Measurements from ENCODE around the gene CUEDC2.

Gene CUEDC2

DNA sequence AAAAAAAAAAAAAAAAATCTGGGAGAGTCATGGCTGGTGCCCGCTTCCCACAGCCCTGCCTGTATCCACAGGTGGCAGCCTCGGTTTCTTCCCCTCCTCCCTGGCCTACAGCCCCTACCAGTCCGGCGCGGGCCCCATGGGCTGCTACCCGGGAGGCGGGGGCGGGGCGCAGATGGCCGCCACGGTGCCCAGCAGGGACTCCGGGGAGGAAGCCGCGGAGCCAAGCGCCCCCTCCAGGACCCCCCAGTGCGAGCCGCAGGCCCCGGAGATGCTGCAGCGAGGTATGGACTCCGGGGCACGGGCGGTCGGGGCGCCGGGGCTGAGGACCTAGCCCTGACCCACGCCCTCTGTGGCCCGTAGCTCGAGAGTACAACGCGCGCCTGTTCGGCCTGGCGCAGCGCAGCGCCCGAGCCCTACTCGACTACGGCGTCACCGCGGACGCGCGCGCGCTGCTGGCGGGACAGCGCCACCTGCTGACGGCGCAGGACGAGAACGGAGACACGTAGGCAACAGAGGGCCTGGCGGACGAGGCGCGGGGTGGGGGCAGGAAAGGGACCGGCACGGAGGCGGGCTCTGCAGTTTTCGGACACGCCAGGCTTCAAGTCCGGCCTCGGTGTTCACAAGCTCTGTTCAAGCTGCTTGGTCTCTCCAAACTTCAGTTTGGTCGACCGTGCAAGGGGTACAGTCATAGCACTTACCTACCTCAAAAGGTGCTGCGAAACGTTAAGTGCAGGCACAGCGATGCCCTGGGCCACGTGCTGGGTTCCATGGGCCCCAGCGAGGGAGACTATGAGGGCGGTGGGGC, 33.0 kb downstream of the CUEDC2 start (continued):
- TF ChIP-seq ZNF341 (tag by site-specific recombination; IDR thresholded peaks at IDR 0.05; ENCODE audit: low read depth) (0 out of 2 replicates have a peak, but pooled peaks have one; percentile 19), ZNF394 (tag by site-specific recombination; IDR thresholded peaks at IDR 0.05; ENCODE audit: borderline replicate concordance) (peak; percentile 66; the same call in 1 of the 2 replicates)

DNA sequence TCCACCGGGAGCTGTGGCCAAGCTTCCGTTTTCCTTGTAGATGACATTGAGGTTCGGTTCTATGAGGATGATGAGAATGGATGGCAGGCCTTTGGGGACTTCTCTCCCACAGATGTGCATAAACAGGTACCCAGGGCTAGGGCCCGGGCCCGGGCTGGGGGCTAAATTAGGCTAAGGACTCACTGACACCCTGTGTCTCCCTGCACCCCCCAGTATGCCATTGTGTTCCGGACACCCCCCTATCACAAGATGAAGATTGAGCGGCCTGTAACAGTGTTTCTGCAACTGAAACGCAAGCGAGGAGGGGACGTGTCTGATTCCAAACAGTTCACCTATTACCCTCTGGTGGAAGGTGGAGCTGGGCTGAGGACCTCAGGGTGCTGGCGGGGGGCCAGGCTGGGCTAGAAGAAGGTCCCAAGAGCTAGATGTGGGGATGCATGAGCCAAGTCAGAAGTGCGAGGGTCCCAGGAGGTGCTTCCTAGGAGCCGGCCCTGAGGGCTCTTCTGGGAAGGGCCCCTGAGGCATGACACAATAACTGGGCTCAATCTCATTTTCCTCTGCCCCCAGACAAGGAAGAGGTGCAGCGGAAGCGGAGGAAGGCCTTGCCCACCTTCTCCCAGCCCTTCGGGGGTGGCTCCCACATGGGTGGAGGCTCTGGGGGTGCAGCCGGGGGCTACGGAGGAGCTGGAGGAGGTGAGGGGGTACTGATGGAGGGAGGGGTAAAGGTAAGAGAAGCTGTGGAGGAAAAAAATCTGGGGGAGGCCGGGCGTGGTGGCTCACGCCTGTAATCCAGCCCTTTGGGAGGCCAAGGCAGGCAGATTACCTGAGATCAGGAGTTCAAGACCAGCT, 34.0 kb downstream of the CUEDC2 start:
- TF ChIP-seq ZNF394 (tag by site-specific recombination; IDR thresholded peaks at IDR 0.05; ENCODE audit: borderline replicate concordance) = no peak
- no peak for TF ChIP-seq ZNF266 (tag by site-specific recombination; IDR thresholded peaks at IDR 0.05; ENCODE audit: low read depth)
- peak; percentile 73 for TF ChIP-seq ZFHX2 (tag by site-specific recombination; conservative IDR thresholded peaks at IDR 0.05)
- TF ChIP-seq EGR2 (tag by site-specific recombination; IDR thresholded peaks at IDR 0.05; ENCODE audit: low read depth) = peak; percentile 79
- TF ChIP-seq, protein P1, sequence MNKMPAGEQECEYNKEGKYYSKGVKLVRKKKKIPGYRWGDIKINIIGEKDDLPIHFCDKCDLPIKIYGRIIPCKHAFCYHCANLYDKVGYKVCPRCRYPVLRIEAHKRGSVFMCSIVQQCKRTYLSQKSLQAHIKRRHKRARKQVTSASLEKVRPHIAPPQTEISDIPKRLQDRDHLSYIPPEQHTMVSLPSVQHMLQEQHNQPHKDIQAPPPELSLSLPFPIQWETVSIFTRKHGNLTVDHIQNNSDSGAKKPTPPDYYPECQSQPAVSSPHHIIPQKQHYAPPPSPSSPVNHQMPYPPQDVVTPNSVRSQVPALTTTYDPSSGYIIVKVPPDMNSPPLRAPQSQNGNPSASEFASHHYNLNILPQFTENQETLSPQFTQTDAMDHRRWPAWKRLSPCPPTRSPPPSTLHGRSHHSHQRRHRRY (tag by site-specific recombination; IDR thresholded peaks at IDR 0.05) = no peak
- no peak overlapping the region for H3K27ac ChIP-seq (ENCODE audit: extremely low read depth, low read depth, low read length)
- H3K9me3 ChIP-seq (ENCODE audit: control insufficient read depth, insufficient read depth, low read depth, low read length) = no peaks in the 10 kb centered on the region
- ChIA-PET POLR2A (interaction anchor here (0.6 to 1.1 kb wide), 4 partner anchors 12 to 456 kb away, joined by 4 to 5 read pairs (median 4); partner anchors contain the start of gene CUEDC2), CTCF (interaction anchor here (0.8 to 5.7 kb wide), 19 partner anchors 8 to 228 kb away, joined by 3 to 60 read pairs (median 6); partner anchors contain the start of genes FBXL15 and GBF1)
- peaks cover 5% of the 10 kb centered on the region; the same call in 1 of the 2 replicates for H3K4me1 ChIP-seq (ENCODE audit: control insufficient read depth, insufficient read depth, low read length)
- no peak overlapping the region for H3K4me3 ChIP-seq (ENCODE audit: low read depth, low read length)
- H3K36me3 ChIP-seq (ENCODE audit: control insufficient read depth in 2 of 2, insufficient read depth in 1 of 2, low read length in 2 of 2) = peaks cover 0 to 24% of the 10 kb centered on the region in 2 experiments; a peak in 1 of 3 replicates

DNA sequence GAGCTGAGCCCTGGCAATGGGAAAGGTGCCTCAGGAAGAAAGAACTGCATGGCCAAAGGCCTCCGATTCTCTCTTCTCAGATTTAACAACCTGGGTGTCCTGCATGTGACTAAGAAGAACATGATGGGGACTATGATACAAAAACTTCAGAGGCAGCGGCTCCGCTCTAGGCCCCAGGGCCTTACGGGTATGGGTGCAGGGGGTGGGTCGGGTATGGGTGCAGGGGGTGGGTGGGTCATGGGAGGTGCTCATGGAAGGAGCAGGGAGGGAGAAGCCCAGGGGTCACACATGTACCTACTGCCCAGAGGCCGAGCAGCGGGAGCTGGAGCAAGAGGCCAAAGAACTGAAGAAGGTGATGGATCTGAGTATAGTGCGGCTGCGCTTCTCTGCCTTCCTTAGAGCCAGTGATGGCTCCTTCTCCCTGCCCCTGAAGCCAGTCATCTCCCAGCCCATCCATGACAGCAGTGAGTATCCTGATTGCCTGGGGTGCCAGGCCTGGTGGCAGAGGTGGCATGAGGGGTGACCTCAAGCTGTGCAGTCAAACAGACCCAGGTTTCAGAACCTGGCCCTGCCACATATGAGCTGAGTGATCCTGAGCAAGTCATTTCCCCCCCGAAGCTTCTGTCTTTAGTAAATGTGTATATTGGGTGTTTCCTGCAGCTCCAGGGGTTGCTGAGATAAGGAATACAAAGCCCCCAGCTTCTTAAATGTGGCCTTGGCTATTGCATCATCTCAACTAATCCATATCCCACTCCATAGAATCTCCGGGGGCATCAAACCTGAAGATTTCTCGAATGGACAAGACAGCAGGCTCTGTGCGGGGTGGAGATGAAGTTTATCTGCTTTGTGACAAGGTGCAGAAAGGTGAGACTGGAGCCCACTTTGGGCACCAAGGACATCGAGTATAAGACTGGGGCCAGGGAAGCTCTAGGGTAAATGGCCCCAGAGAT, 34.9 kb downstream of the CUEDC2 start:
- CTCF ChIA-PET = interaction anchor here (0.8 to 5.7 kb wide), 12 partner anchors 12 to 186 kb away, joined by 3 to 60 read pairs (median 4); partner anchors contain the start of gene FBXL15
- H3K4me1 ChIP-seq (ENCODE audit: control insufficient read depth, insufficient read depth, low read length) = peaks cover 5% of the 10 kb centered on the region; the same call in 1 of the 2 replicates
- POLR2A ChIA-PET = interaction anchor here (0.6 kb wide), 2 partner anchors 47 to 167 kb away, joined by 3 to 4 read pairs; no protein-coding TSS in a partner anchor
- no peak overlapping the region for H3K27ac ChIP-seq (ENCODE audit: extremely low read depth, low read depth, low read length)
- TF ChIP-seq ZNF221 (tag by site-specific recombination; IDR thresholded peaks at IDR 0.05; ENCODE audit: borderline replicate concordance) (no peak), RBAK (tag by site-specific recombination; IDR thresholded peaks at IDR 0.05) (no peak), ZBTB7A (tag by site-specific recombination; IDR thresholded peaks at IDR 0.05; ENCODE audit: low read depth) (no peak), ZNF76 (tag by site-specific recombination; IDR thresholded peaks at IDR 0.05; ENCODE audit: borderline replicate concordance, low read depth) (no peak), ZBTB17 (tag by site-specific recombination; IDR thresholded peaks at IDR 0.05) (no peak), ZNF48 (tag by site-specific recombination; IDR thresholded peaks at IDR 0.05) (no peak), ZNF341 (tag by site-specific recombination; IDR thresholded peaks at IDR 0.05; ENCODE audit: low read depth) (no peak)
- no peak overlapping the region for H3K4me3 ChIP-seq (ENCODE audit: low read depth, low read length)
- H3K36me3 ChIP-seq (ENCODE audit: control insufficient read depth in 2 of 2, insufficient read depth in 1 of 2, low read length in 2 of 2) = peaks cover 0 to 24% of the 10 kb centered on the region in 2 experiments; a peak in 1 of 3 replicates
- H3K9me3 ChIP-seq (ENCODE audit: control insufficient read depth, insufficient read depth, low read depth, low read length) = no peaks in the 10 kb centered on the region

DNA sequence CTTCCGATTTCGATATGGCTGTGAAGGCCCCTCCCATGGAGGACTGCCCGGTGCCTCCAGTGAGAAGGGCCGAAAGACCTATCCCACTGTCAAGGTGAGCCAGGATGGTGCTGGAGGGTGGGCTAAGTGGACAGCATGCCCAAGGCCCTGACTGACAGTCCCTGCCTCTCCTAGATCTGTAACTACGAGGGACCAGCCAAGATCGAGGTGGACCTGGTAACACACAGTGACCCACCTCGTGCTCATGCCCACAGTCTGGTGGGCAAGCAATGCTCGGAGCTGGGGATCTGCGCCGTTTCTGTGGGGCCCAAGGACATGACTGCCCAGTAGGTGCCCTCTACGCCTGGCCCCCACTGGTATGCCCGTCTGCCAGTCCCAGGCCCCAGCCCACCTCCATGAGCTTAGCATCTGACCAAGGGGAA, 35.6 kb downstream of the CUEDC2 start:
- Histone ChIP-seq H3K9me3 (ENCODE audit: control insufficient read depth, insufficient read depth, low read depth, low read length) (no peaks in the 10 kb centered on the region), H3K36me3 (ENCODE audit: control insufficient read depth in 2 of 2, insufficient read depth in 1 of 2, low read length in 2 of 2) (peaks cover 0 to 23% of the 10 kb centered on the region in 2 experiments; a peak in 1 of 3 replicates), H3K27ac (ENCODE audit: extremely low read depth, low read depth, low read length) (no peak overlapping the region), H3K4me3 (ENCODE audit: low read depth, low read length) (no peak overlapping the region), H3K4me1 (ENCODE audit: control insufficient read depth, insufficient read depth, low read length) (peaks cover 5% of the 10 kb centered on the region; the same call in 1 of the 2 replicates)
- ChIA-PET CTCF (interaction anchor here (0.8 to 4.5 kb wide), 8 partner anchors 13 to 187 kb away, joined by 3 to 57 read pairs (median 4); partner anchors contain the start of gene FBXL15), POLR2A (no interaction called here)
- TF ChIP-seq ZNF341 (tag by site-specific recombination; IDR thresholded peaks at IDR 0.05; ENCODE audit: low read depth) = no peak
- TF ChIP-seq ZXDB (tag by site-specific recombination; IDR thresholded peaks at IDR 0.05) = no peak
- no peak for TF ChIP-seq TCF7L2 (IDR thresholded peaks at IDR 0.05; ENCODE audit: borderline replicate concordance, low read depth, low read length)
- TF ChIP-seq ZNF514 (tag by site-specific recombination; IDR thresholded peaks at IDR 0.05) = no peak
- TF ChIP-seq KLF7 (tag by site-specific recombination; IDR thresholded peaks at IDR 0.05; ENCODE audit: borderline replicate concordance) = no peak
- TF ChIP-seq SP3 (tag by site-specific recombination; IDR thresholded peaks at IDR 0.05) = no peak
- no peak for TF ChIP-seq ZEB2 (tag by site-specific recombination; IDR thresholded peaks at IDR 0.05)
- no peak for TF ChIP-seq ZNF596 (tag by site-specific recombination; IDR thresholded peaks at IDR 0.05)
- TF ChIP-seq ZNF311 (tag by site-specific recombination; IDR thresholded peaks at IDR 0.05; ENCODE audit: borderline replicate concordance) = no peak
- no peak for TF ChIP-seq ZFP69B (tag by site-specific recombination; IDR thresholded peaks at IDR 0.05)
- no peak for TF ChIP-seq SALL2 (tag by site-specific recombination; IDR thresholded peaks at IDR 0.05; ENCODE audit: borderline replicate concordance)
- no peak for TF ChIP-seq PRDM1 (tag by site-specific recombination; IDR thresholded peaks at IDR 0.05)
